Measurements from ENCODE around the gene MAP4K4.
A peak's percentile ranks its signal among the peaks of the same experiment; 100 is the strongest.
"Not testable (repeated sequence)": the region's sequence is repeated elsewhere in the genome, so short reads cannot be mapped to it uniquely, and the experiment has no call there.

Gene MAP4K4

DNA sequence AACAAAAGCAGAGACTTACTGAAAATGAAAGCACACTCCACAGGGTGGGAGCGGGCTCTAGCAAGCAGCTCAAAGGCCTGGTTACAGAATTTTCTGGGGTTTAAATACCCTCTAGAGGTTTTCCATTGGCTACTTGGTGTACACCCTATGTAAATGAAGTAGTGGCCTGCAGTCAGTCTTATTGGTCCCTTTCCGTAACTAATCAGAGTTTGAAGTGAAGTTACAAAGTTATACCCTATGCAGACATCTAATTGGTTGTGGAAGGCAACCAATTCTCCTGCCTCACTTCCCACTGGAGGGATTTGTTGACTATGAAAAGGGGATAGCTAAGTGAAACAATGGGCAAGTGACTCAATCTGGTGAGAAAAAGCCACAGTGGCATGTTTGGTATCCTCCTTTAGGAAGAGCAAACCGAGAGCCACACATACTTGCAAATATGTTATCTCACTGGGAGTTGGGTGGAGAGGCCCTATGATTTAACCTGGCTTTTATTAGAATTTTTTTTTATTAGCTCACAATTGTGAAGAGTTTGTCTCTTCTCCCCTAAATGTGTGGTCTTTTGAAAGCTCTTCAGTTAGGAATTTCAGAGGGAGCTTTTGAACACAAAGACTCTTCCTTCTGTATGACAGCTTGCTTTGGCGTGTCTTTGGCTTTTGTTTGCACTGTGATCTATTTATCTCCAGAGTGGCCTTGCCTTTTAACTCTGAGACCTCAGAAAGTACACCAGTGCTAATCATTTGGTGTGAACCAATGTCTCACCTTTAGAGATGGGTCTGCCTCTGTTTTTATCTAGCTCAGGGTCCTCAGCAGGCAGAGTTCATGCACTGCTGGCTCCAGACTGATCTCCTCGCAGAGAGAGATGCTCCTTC is 69.6 kb downstream of the MAP4K4 start:
- TF ChIP-seq POLR2A (IDR thresholded peaks at IDR 0.05; ENCODE audit: low read length) = no peak
- DNase-seq = no peak

GRCh38 chr2:101768556-101769220 is 71.2 kb downstream of the MAP4K4 start:
- TF ChIP-seq GATA1 (IDR thresholded peaks at IDR 0.05; ENCODE audit: low read depth, low read length) (no peak), POLR2A (IDR thresholded peaks at IDR 0.05; ENCODE audit: low read length) (no peak)
- no peak for DNase-seq

DNA sequence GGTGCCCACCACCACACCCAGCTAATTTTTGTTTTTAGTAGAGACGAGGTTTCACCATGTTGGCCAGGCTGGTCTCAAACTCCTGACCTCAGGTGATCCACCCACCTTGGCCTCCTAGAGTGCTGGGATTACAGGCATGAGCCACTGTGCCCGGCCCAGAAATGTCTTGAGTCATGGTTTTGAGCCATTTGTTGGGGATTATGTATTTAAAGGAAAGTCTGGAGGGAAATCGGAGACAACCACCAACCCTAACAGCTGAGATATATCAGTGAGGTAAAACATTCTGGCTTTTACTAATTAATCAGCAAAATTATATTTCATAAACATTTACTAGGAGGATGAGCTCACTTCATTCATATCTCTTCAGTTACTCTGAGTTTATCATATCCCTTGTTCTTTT is 72.2 kb downstream of the MAP4K4 start:
- DNase-seq = not testable (repeated sequence)

DNA sequence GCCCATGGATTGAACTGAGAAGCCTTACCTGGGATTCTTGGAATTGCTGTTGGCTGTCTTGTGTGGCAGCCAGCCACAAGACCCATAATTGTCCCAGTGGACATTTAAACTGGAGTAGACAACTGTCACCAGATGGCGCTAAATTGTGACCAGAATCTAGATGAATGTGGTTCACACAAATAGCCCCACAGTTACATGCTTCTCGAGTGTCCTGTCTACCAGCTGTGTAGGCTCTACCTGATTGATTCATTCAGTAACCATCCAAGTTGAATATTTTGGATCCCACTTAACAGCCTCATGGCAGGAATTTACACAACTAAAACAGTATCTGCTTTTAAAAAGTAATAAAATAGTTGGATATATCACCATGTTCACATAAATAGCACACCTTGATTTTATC is 73.2 kb downstream of the MAP4K4 start:
- TF ChIP-seq POLR2A (IDR thresholded peaks at IDR 0.05; ENCODE audit: low read length) = no peak
- TF ChIP-seq GATA1 (IDR thresholded peaks at IDR 0.05; ENCODE audit: low read depth, low read length) = no peak
- DNase-seq = peak; percentile 61 to 74

- no peak for DNase-seq
- TF ChIP-seq GATA1 (IDR thresholded peaks at IDR 0.05; ENCODE audit: low read depth, low read length) = no peak
- TF ChIP-seq POLR2A (IDR thresholded peaks at IDR 0.05; ENCODE audit: low read length) = no peak
Measured at GRCh38 chr2:101771227-101771902, 73.9 kb downstream of the MAP4K4 start.

DNA sequence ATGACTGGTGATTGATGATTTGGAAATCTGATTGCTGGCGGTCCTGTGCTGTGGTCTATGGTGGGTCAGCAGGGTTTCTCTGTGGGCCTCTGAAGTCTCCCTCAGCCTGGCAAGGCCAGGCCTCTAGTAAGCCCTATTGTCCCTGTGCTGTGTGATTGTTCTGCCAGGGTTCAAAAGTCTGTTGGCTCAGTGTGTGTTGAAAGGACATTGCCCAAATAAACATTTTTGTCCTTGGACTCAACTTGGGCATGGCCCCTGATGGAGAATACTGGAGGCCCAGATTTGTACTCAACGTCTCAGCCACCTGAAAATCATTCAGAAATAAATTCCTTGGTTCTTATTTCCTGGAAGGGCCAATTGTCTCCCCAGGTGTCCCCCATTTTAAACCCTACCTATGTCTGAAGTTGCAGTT is 74.4 kb downstream of the MAP4K4 start:
- TF ChIP-seq POLR2A (IDR thresholded peaks at IDR 0.05; ENCODE audit: low read length) (no peak), GATA1 (IDR thresholded peaks at IDR 0.05; ENCODE audit: low read depth, low read length) (no peak)
- no peak for DNase-seq

DNA sequence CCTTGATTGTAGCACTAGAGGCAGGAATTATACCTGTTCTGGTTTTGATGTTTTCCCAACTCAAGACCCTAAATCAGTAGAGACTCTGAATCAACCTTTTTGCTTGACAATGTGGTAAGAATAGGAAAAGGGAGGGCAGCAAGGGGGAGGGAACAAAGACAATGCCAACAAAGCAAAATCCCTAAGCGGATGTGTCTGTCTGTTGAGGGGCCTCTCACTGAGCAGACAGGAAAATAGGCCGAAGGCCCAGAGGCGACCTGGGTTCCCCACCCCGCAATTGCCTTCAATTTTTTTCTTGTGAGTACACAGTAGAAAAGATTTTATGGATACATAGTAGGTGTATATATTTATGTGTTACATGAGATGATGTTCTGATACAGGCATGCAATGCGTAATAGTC is 75.6 kb downstream of the MAP4K4 start:
- TF ChIP-seq GATA1 (IDR thresholded peaks at IDR 0.05; ENCODE audit: low read depth, low read length) = no peak
- TF ChIP-seq POLR2A (IDR thresholded peaks at IDR 0.05; ENCODE audit: low read length) = no peak
- DNase-seq = no peak

- not testable (repeated sequence) for DNase-seq
Measured at GRCh38 chr2:101773961-101774360, 76.5 kb downstream of the MAP4K4 start.

DNA sequence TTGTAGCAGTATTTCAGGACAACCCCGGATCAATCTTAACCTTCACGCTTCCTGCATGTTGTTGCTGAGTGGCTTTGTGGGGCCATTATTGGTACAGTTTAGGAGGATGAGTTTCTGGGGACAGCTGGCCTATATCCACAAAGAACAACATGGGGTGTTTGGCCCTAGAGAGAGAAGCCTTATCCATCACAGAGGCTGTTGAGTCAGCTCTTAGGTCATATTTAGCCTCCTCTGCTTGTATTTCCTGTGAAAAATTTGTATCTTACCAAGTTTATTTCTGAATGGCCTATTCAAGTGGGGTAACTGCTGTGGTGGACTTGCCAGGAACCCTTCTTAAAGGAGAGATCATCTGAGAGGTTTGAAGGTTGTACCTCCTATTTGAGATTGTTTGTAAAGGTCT is 77.6 kb downstream of the MAP4K4 start:
- DNase-seq = no peak
- TF ChIP-seq POLR2A (IDR thresholded peaks at IDR 0.05; ENCODE audit: low read length) (no peak), GATA1 (IDR thresholded peaks at IDR 0.05; ENCODE audit: low read depth, low read length) (no peak)

- TF ChIP-seq GATA1 (IDR thresholded peaks at IDR 0.05; ENCODE audit: low read depth, low read length) = no peak
- no peak for TF ChIP-seq POLR2A (IDR thresholded peaks at IDR 0.05; ENCODE audit: low read length)
- no peak for DNase-seq
Measured at GRCh38 chr2:101775636-101776035, 78.1 kb downstream of the MAP4K4 start.

DNA sequence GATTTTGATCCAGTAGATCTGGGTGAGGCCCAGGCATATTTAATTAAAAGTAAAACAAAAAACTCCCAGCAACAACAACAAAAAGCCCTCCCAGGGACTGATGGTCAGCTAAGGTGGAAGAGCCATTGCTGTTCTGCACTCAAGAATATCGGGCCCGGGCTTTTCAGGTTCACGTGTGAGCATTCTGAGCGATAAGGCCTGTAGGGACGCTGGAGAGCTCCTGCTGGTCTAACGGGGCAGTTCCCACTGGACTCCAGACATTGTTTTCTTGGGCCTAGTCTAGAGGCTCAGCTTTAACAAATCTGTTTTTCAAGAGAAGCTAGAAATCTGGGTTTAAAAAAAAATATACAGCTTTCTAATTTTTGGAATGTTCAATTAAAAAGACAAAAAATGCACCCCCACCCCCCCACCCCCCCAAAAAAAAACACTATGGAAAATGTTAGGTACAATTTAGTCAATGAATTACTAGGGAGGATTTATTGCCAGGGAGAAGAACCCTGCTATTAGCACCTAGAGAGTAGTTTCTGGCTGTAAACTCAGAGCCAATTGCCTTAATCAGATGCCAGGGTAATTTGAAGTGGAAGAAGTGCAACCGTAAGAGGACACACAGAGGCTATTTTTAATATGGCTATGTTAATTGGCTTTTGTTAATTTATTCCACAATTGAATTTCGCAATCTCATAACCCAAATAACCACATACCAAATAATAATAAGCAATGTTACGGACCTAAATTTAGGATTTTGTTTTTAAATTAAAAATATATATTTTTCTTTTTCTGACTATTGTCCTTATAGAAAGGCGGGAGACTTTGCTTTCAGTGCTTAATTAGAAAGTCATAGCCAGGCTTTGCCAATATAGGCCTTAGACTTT is 78.9 kb downstream of the MAP4K4 start:
- TF ChIP-seq GATA1 (IDR thresholded peaks at IDR 0.05; ENCODE audit: low read depth, low read length) (no peak), POLR2A (IDR thresholded peaks at IDR 0.05; ENCODE audit: low read length) (no peak)
- DNase-seq = no peak

GRCh38 chr2:101777337-101777736 is 79.8 kb downstream of the MAP4K4 start:
- no peak for TF ChIP-seq POLR2A (IDR thresholded peaks at IDR 0.05; ENCODE audit: low read length)
- TF ChIP-seq GATA1 (IDR thresholded peaks at IDR 0.05; ENCODE audit: low read depth, low read length) = no peak
- DNase-seq = no peak

- no peak for DNase-seq
- TF ChIP-seq GATA1 (IDR thresholded peaks at IDR 0.05; ENCODE audit: low read depth, low read length) (no peak), POLR2A (IDR thresholded peaks at IDR 0.05; ENCODE audit: low read length) (no peak)
Measured at GRCh38 chr2:101778102-101778501, 80.6 kb downstream of the MAP4K4 start.

- TF ChIP-seq POLR2A (IDR thresholded peaks at IDR 0.05; ENCODE audit: low read length) (no peak), GATA1 (IDR thresholded peaks at IDR 0.05; ENCODE audit: low read depth, low read length) (no peak)
- DNase-seq = no peak
Measured at GRCh38 chr2:101779190-101779589, 81.7 kb downstream of the MAP4K4 start.

Measured in erythroblast (primary cell).